ENCODE measurements around the gene PCDHGA9.
"Not testable (repeated sequence)": the region's sequence is repeated elsewhere in the genome, so short reads cannot be mapped to it uniquely, and the experiment has no call there.

PCDHGA9 gene

GRCh38 chr5:141402553-141403243 lies at the start of gene PCDHGA9:
PCDHGA9 (plus strand) TSS chr5:141402778; CDS start chr5:141402953, 175 bp downstream.
- DNase-seq (ENCODE audit: low read depth in 2 of 2) = no peak

DNA sequence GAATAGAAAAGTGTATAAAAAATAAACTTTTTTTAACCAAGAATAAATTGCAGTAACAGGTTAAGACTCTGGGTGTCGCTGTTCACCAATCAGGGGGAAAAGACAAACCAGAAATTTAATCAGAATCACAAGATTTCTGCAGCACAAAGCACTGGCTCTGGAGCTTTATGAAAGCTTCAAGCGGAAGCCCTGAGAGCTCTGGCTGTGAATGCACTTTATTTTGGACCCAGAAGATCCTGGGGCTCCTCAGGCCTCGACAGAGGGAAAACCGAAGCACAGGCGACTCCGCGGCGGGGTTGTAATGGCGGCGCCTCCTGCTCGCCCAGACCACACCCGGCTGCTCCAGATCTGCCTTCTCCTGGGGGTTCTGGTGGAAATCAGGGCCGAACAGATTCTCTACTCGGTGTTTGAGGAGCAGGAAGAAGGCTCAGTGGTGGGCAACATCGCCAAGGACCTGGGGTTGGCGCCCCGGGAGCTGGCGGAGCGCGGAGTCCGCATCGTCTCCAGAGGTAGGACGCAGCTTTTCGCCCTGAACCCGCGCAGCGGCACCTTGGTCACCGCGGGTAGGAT lies 47.6 kb upstream of the PCDHGA9 start, which contains the start of gene PCDHGA4:
Gene PCDHGA4 (plus strand): TSS at position 122 of the 570 bp plus-strand sequence. CDS start 87 bp downstream, at position 209.
- DNase-seq (ENCODE audit: low read depth in 2 of 2) = no peak

DNA sequence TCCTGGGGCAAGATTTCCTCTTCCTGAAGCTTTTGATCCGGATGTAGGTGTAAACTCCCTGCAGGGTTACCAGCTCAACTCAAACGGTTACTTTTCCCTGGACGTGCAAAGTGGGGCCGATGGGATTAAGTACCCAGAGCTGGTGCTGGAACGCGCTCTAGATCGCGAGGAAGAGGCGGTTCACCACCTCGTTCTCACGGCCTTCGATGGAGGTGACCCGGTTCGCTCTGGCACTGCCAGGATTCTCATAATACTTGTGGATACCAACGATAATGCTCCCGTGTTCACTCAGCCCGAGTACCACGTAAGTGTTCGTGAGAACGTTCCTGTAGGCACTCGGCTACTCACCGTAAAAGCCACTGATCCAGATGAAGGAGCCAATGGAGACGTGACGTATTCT lies 46.9 kb upstream of the PCDHGA9 start:
- no peak for DNase-seq (ENCODE audit: low read depth in 2 of 2)

GRCh38 chr5:141356133-141356532 lies 46.4 kb upstream of the PCDHGA9 start:
- DNase-seq (ENCODE audit: low read depth in 2 of 2) = no peak

GRCh38 chr5:141356950-141357349 lies 45.6 kb upstream of the PCDHGA9 start:
- no peak for DNase-seq (ENCODE audit: low read depth in 2 of 2)

DNA sequence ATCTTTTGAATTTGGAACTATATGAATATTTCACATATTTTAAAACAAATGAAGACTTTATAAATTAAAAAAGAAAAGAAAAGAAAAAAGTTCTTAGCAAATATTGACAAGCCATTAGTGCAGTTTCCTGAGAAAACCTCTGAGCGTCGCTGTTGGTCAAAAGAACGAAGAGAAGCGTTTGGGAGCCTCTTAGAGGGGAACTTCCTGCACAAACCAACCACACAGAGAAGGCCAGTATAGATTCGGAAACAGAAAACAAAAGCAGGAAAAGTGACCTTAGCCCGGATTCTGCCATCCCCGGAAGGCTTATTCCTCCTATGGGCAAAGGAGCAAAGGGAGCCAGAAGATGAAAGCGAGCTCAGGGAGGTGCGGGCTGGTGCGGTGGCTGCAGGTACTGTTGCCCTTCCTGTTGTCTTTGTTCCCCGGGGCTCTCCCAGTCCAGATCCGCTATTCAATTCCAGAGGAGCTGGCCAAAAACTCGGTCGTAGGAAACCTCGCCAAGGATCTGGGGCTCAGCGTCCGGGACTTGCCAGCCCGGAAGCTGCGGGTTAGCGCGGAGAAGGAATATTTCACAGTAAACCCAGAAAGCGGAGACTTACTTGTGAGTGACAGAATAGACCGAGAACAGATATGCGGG lies 42.7 kb upstream of the PCDHGA9 start, which contains the start of gene PCDHGB2:
Gene PCDHGB2 (plus strand): TSS at position 205 of the 637 bp plus-strand sequence. CDS start 142 bp downstream, at position 347.
- no peak for DNase-seq (ENCODE audit: low read depth in 2 of 2)

- DNase-seq (ENCODE audit: low read depth in 2 of 2) = no peak
Measured at GRCh38 chr5:141360685-141361084, 41.9 kb upstream of the PCDHGA9 start.

DNA sequence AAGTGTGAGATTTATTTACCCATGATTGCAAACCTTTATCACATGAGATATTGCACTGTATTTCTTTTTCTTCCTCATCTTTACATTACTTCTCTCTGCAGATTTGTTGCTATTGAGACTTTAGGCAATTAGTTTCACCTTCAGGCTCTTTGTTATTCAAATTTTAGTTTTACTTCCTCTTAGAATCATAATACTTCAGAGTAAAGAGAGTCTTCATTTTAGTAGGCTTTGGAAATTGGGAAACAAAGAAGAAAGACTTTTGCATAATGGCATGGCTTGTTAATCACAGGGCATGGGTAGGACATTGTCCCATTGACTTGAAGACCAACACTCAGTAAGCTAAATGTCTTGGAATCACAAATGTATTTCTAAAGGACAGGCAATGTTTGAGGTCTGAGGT lies 39.9 kb upstream of the PCDHGA9 start:
- DNase-seq (ENCODE audit: low read depth in 2 of 2) = no peak

- DNase-seq (ENCODE audit: low read depth in 2 of 2) = no peak
Measured at GRCh38 chr5:141363952-141364660, 38.5 kb upstream of the PCDHGA9 start, which contains the start of gene PCDHGA5. PCDHGA5 (plus strand) TSS chr5:141364162; CDS start chr5:141364331, 169 bp downstream.

- no peak for DNase-seq (ENCODE audit: low read depth in 2 of 2)
Measured at GRCh38 chr5:141366016-141366896, 36.3 kb upstream of the PCDHGA9 start.

DNA sequence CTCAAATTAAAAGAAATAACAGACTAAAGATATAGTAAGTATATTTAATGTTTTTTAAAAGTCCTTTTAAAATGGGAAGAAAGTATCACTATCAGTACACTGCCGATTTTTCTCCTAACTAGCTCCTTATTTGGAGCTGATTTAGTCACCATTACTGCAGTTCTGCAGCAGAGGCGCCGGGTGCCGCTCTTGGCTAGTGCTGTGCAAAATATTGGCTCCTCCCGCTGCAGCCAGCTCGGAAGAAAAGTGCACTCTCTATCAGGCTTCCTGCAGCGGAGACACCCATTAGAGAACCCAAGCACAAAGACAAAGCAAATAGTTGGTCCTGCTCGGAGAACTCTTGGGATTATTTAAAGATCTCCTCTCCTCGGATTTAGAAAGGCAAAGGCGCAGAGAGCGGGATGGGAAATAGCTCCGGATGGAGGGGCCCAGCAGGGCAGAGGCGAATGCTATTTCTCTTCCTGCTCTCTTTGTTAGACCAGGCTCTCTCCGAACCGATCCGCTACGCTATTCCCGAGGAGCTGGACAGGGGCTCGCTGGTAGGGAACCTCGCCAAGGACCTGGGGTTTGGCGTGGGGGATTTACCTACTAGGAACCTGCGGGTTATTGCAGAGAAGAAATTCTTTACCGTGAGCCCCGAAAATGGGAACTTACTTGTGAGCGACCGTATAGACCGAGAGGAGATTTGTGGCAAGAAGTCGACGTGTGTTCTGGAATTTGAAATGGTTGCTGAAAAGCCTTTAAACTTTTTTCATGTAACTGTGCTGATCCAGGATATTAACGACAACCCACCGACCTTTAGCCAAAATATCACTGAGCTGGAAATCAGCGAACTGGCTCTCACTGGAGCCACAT lies 32.4 kb upstream of the PCDHGA9 start, which contains the start of gene PCDHGB3:
Gene PCDHGB3 (plus strand): TSS at position 249 of the 855 bp plus-strand sequence. CDS start 153 bp downstream, at position 402.
- no peak for DNase-seq (ENCODE audit: low read depth in 2 of 2)

DNA sequence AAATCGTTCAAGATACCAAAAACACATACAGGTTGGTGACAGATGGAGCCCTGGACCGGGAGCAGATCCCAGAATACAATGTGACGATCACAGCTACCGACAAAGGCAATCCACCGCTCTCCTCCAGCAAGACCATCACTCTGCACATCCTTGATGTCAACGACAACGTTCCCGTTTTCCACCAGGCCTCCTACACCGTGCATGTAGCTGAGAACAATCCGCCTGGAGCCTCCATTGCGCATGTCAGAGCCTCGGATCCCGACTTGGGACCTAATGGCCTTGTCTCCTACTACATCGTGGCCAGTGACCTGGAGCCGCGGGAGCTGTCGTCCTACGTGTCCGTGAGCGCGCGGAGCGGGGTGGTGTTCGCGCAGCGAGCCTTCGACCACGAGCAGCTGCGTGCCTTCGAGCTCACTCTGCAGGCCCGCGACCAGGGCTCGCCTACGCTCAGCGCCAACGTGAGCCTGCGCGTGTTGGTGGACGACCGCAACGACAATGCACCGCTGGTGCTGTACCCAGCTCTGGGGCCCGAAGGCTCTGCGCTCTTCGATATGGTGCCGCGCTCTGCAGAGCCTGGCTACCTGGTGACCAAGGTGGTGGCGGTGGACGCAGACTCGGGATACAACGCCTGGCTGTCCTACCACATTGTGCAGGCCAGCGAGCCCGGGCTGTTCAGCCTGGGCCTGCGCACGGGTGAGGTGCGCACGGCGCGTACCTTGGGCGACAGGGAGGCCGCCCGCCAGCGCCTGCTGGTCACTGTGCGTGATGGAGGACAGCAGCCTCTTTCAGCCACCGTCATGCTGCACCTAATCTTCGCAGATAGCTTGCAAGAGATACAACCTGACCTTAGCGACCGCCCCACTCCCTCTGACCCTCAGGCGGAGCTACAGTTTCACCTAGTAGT lies 30.8 kb upstream of the PCDHGA9 start:
- no peak for DNase-seq (ENCODE audit: low read depth in 2 of 2)

- DNase-seq (ENCODE audit: low read depth in 2 of 2) = no peak
Measured at GRCh38 chr5:141373673-141374317, 28.8 kb upstream of the PCDHGA9 start, which contains the start of gene PCDHGA6. PCDHGA6 (plus strand) TSS chr5:141373891; CDS start chr5:141374084, 193 bp downstream.

- DNase-seq (ENCODE audit: low read depth in 2 of 2) = no peak
Measured at GRCh38 chr5:141374627-141375026, 28.0 kb upstream of the PCDHGA9 start.

- DNase-seq (ENCODE audit: low read depth in 2 of 2) = not testable (repeated sequence)
Measured at GRCh38 chr5:141375444-141376155, 27.0 kb upstream of the PCDHGA9 start.

DNA sequence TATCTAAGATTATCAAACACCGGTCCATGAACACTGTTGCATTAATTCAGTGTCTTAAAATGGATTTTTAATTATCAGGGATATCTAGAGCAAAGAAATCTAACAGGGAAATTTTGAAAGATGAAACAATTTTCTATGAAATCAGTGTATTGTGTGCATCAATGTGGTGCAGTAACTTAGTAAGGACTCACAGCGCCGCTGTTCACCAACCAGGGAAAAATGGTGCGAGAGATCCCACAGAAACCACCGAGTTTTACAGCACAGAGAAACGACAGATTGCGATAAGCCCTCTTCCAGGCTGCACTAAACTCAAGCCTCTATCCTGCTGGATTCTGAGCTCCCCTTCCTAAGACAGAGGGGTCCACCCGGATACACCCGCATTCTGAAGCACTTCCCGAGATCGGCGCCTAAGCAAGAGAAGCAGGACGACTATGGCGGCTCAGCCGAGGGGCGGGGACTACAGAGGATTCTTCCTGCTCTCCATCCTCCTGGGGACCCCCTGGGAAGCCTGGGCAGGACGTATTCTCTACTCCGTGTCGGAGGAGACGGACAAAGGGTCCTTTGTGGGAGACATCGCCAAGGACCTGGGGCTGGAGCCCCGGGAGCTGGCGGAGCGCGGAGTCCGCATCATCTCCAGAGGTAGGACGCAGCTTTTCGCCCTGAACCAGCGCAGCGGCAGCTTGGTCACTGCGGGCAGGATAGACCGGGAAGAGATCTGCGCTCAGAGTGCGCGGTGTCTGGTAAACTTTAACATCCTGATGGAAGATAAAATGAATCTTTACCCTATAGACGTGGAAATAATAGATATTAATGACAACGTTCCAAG lies 19.9 kb upstream of the PCDHGA9 start, which contains the start of gene PCDHGA7:
Gene PCDHGA7 (plus strand): TSS at position 274 of the 826 bp plus-strand sequence. CDS start 158 bp downstream, at position 432.
- no peak for DNase-seq (ENCODE audit: low read depth in 2 of 2)

Measured in stimulated activated CD8-positive, alpha-beta memory T cell treated with anti-CD3 and anti-CD28 coated beads, Interleukin-2, amount 100 ng/mL, for 48 hours (primary cell).